Neural cell (in vitro differentiated cells): ENCODE measurements around the gene SLC6A1. TPM values are rescaled to one million over a fixed set of nuclear protein-coding genes. Genes with fewer than 3 reads are reported as not detected.

ENCODE experiments used
- H2AFZ ChIP-seq: fragments of 200-600, 300-800 bp; sonication (generic), shearing (Covaris generic); 2 replicates; pipeline ENCODE4 v1.6.0; 2014; ENCODE audit warnings: low read depth, mild to moderate bottlenecking, antibody characterized with exemption, low read length, moderate library complexity
- H3F3A ChIP-seq: fragments of 200-600 bp; shearing (Covaris generic); 2 replicates; pipeline ENCODE4 v1.6.1; 2016; ENCODE audit warnings: mild to moderate bottlenecking, moderate library complexity, mixed read lengths, antibody characterized with exemption, low read length; ENCODE audit not compliant: insufficient read depth, poor library complexity, severe bottlenecking
- H3K27ac ChIP-seq: fragments of 200-600, 300-800 bp; sonication (generic), shearing (Covaris generic); 2 replicates; pipeline ENCODE4 v1.5.1; 2014; ENCODE audit warnings: mild to moderate bottlenecking, low read length, moderate library complexity
- H3K27me3 ChIP-seq: fragments of 300-800, 200-600 bp; sonication (generic), shearing (Covaris generic); 2 replicates; pipeline ENCODE4 v1.6.0; 2014; ENCODE audit warnings: mild to moderate bottlenecking, low read depth, low read length, moderate library complexity; ENCODE audit not compliant: insufficient read depth
- H3K36me3 ChIP-seq: fragments of 300-800, 200-600 bp; sonication (generic), shearing (Covaris generic); 2 replicates; pipeline ENCODE4 v1.5.1; 2014; ENCODE audit warnings: mild to moderate bottlenecking, antibody characterized with exemption, low read length, moderate library complexity; ENCODE audit not compliant: insufficient read depth
- H3K4me2 ChIP-seq: fragments of 300-800, 200-600 bp; sonication (generic), shearing (Covaris generic); 2 replicates; pipeline ENCODE4 v1.6.0; 2014; ENCODE audit warnings: mild to moderate bottlenecking, low read length
- H3K4me3 ChIP-seq: fragments of 300-800, 200-600 bp; sonication (generic), shearing (Covaris generic); 2 replicates; pipeline ENCODE4 v1.5.1; 2014; ENCODE audit warnings: mild to moderate bottlenecking, low read length, moderate library complexity
- H3K79me2 ChIP-seq: fragments of 200-600 bp; shearing (Covaris generic); replicated peaks from 2 replicates; pipeline ENCODE4 v1.6.0; 2014; ENCODE audit warnings: mild to moderate bottlenecking, low read length, moderate library complexity; ENCODE audit not compliant: insufficient read depth
- H3K9ac ChIP-seq: fragments of 300-800, 200-600 bp; sonication (generic), shearing (Covaris generic); 2 replicates; pipeline ENCODE4 v1.6.1; 2016; ENCODE audit warnings: mild to moderate bottlenecking, low read length, mixed read lengths
- H3K9me2 ChIP-seq: fragments of 200-600 bp; shearing (Covaris generic); 2 replicates; pipeline ENCODE4 v1.6.1; 2016; ENCODE audit warnings: mild to moderate bottlenecking, low read length, mixed read lengths; ENCODE audit not compliant: insufficient read depth
- H3K9me3 ChIP-seq: fragments of 200-600, 300-800 bp; sonication (generic), shearing (Covaris generic); 2 replicates; pipeline ENCODE4 v1.6.1; 2016; ENCODE audit warnings: mild to moderate bottlenecking, mixed run types, low read length, moderate library complexity, mixed read lengths
- H4K20me1 ChIP-seq: fragments of 200-600 bp; shearing (Covaris generic); 2 replicates; pipeline ENCODE4 v1.6.1; 2016; ENCODE audit warnings: mild to moderate bottlenecking, mixed run types; ENCODE audit not compliant: insufficient read depth
- CTCF ChIP-seq: fragments of 450-650 bp; IDR thresholded peaks from 2 replicates; pipeline ENCODE4 v1.5.1; 2014; ENCODE audit warnings: antibody characterized with exemption, mild to moderate bottlenecking, moderate library complexity; ENCODE audit not compliant: poor library complexity, severe bottlenecking
- EP300 ChIP-seq: fragments of 450-650 bp; conservative IDR thresholded peaks from 2 replicates; pipeline ENCODE4 v1.6.1; 2014; ENCODE audit warnings: antibody characterized with exemption, mild to moderate bottlenecking, moderate library complexity; ENCODE audit not compliant: poor library complexity, severe bottlenecking
- EZH2 ChIP-seq: fragments of 200-600, 300-800 bp; shearing (Covaris generic), sonication (generic); IDR thresholded peaks from 2 replicates; pipeline ENCODE4 v1.6.1; 2014; ENCODE audit warnings: antibody characterized with exemption, low read length, borderline replicate concordance, mild to moderate bottlenecking; ENCODE audit not compliant: insufficient read depth, poor library complexity, severe bottlenecking
- MXI1 ChIP-seq: fragments of 450-650 bp; conservative IDR thresholded peaks from 2 replicates; pipeline ENCODE4 v1.6.1; 2014; ENCODE audit warnings: antibody characterized with exemption, mild to moderate bottlenecking; ENCODE audit not compliant: poor library complexity, severe bottlenecking
- POLR2AphosphoS5 ChIP-seq: IDR thresholded peaks from 2 replicates; pipeline ENCODE4 v1.6.1; 2012
- RAD21 ChIP-seq: fragments of 450-650 bp; conservative IDR thresholded peaks from 2 replicates; pipeline ENCODE4 v1.6.1; 2014; ENCODE audit warnings: antibody characterized with exemption, mild to moderate bottlenecking, moderate library complexity
- REST ChIP-seq: IDR thresholded peaks from 2 replicates; pipeline ENCODE4 v1.6.1; 2012; ENCODE audit warnings: borderline replicate concordance
- SMC3 ChIP-seq: fragments of 450-650 bp; conservative IDR thresholded peaks from 2 replicates; pipeline ENCODE4 v1.6.1; 2014; ENCODE audit warnings: antibody characterized with exemption, mild to moderate bottlenecking, moderate library complexity; ENCODE audit not compliant: poor library complexity
- TAF1 ChIP-seq: IDR thresholded peaks from 2 replicates; pipeline ENCODE4 v1.6.1; 2012; ENCODE audit warnings: low read depth
- polyA plus RNA-seq: library from polyadenylated mRNA; depleted of rRNA; stranded (reverse); fragments of >200 nt; gene quantifications from 2 replicates; pipeline ENCODE4 v1.2.3, GENCODE V29; 2014

Gene SLC6A1
- polyA plus RNA-seq, 1 donor from 2014 or later = 43.2 TPM

- H3K4me3 ChIP-seq = no peak overlapping the region
- no peak overlapping the region for H3K27ac ChIP-seq
- peaks cover 13% of the 10 kb centered on the region for H3K27me3 ChIP-seq
These were observed 6.0 kb downstream of the SLC6A1 start for GRCh38 chr3:10998542-10998941.

GRCh38 chr3:10999221-11000107, 6.9 kb downstream of the SLC6A1 start:
- H3K9me3 ChIP-seq = no peaks in the 10 kb centered on the region
- no peaks in the 10 kb centered on the region for H3F3A ChIP-seq
- H3K9me2 ChIP-seq = no peaks in the 10 kb centered on the region
- H3K27ac ChIP-seq = peak overlapping the region; percentile 82
- H3K9ac ChIP-seq = peak overlapping the region; percentile 51
- no peaks in the 10 kb centered on the region for H4K20me1 ChIP-seq
- H3K4me2 ChIP-seq = no peak overlapping the region
- no peaks in the 10 kb centered on the region for H3K36me3 ChIP-seq
- H3K4me3 ChIP-seq = peak overlapping the region; percentile 52
- no peak overlapping the region for H2AFZ ChIP-seq
- H3K27me3 ChIP-seq = peaks cover 5% of the 10 kb centered on the region
- H3K79me2 ChIP-seq = peaks cover 29% of the 10 kb centered on the region
- TF ChIP-seq RAD21 (no peak), MXI1 (no peak)

More at GRCh38 chr3:10998542-10998941, 6.0 kb downstream of the SLC6A1 start:
- Histone ChIP-seq H3K36me3 (no peaks in the 10 kb centered on the region), H3K9me3 (no peaks in the 10 kb centered on the region), H4K20me1 (no peaks in the 10 kb centered on the region), H3K79me2 (peaks cover 38% of the 10 kb centered on the region), H3K9ac (no peak overlapping the region), H2AFZ (no peak overlapping the region), H3K9me2 (no peaks in the 10 kb centered on the region), H3K4me2 (no peak overlapping the region), H3F3A (no peaks in the 10 kb centered on the region)
- TF ChIP-seq POLR2AphosphoS5 = no peak

GRCh38 chr3:11000528-11000927, 8.0 kb downstream of the SLC6A1 start:
- peak overlapping the region; percentile 82 for H3K27ac ChIP-seq
- peak overlapping the region; percentile 51 for H3K9ac ChIP-seq
- H3K36me3 ChIP-seq = no peaks in the 10 kb centered on the region
- peak overlapping the region; percentile 42 for H3K4me2 ChIP-seq
- no peaks in the 10 kb centered on the region for H3K27me3 ChIP-seq
- peaks cover 23% of the 10 kb centered on the region for H3K79me2 ChIP-seq
- H3K9me2 ChIP-seq = no peaks in the 10 kb centered on the region
- no peaks in the 10 kb centered on the region for H3K9me3 ChIP-seq
- TF ChIP-seq TAF1 = no peak
- no peak for TF ChIP-seq REST
- TF ChIP-seq SMC3 = no peak
- TF ChIP-seq EZH2 = no peak
- TF ChIP-seq CTCF = no peak
- no peak for TF ChIP-seq EP300
- no peak for TF ChIP-seq POLR2AphosphoS5
- no peak for TF ChIP-seq MXI1
- TF ChIP-seq RAD21 = no peak
- H3K4me3 ChIP-seq = peak overlapping the region; percentile 52
- H3F3A ChIP-seq = no peaks in the 10 kb centered on the region
- H2AFZ ChIP-seq = no peak overlapping the region
- no peaks in the 10 kb centered on the region for H4K20me1 ChIP-seq
